ENCODE results near the gene MUCL3.

MUCL3 gene

GRCh38 chr6:30937265-30937664 is 3.5 kb upstream of the MUCL3 start:
- no peaks in the 10 kb centered on the region for H3K9me3 ChIP-seq (ENCODE audit: control extremely low read depth in 1 of 5, control insufficient read depth in 4 of 5, insufficient read depth in 2 of 5, low read depth in 1 of 5, low read length in 4 of 5)
- DNase-seq, result no peak
- H3K27me3 ChIP-seq (replicated peaks in 2 of 5; ENCODE audit: control insufficient read depth in 4 of 5, insufficient read depth in 5 of 5, low read length in 4 of 5), result peaks cover 0 to 28% (median 6%) of the 10 kb centered on the region in 5 experiments
- ChIA-PET POLR2A (no interaction called here), CTCF (interaction anchor here (0.9 kb wide), 2 partner anchors 81 to 141 kb away, joined by 3 read pairs; no protein-coding TSS in a partner anchor)
- H3K4me1 ChIP-seq (ENCODE audit: control extremely low read depth in 1 of 4, control insufficient read depth in 4 of 4, insufficient read depth in 4 of 4, low read length in 3 of 4), result no peaks in the 10 kb centered on the region
- no peak overlapping the region for H3K4me3 ChIP-seq (ENCODE audit: control insufficient read depth in 1 of 7, extremely low read depth in 1 of 7, insufficient read depth in 4 of 7, low read depth in 2 of 7, low read length in 6 of 7)
- 89% methylated on average over 3 of the region's 6 CpGs for WGBS (ENCODE audit: insufficient coverage)
- no peak overlapping the region for H3K27ac ChIP-seq (ENCODE audit: insufficient read depth in 1 of 2, low read depth in 1 of 2, low read length in 2 of 2, poor library complexity in 1 of 2, severe bottlenecking in 2 of 2)
- no peaks in the 10 kb centered on the region for H3K36me3 ChIP-seq (ENCODE audit: control insufficient read depth in 4 of 4, insufficient read depth in 4 of 4, low read length in 3 of 4)

- no peaks in the 10 kb centered on the region for H3K36me3 ChIP-seq (ENCODE audit: control insufficient read depth in 4 of 4, insufficient read depth in 4 of 4, low read length in 3 of 4)
- DNase-seq, result no peak
- H3K27ac ChIP-seq (ENCODE audit: insufficient read depth in 1 of 2, low read depth in 1 of 2, low read length in 2 of 2, poor library complexity in 1 of 2, severe bottlenecking in 2 of 2), result no peak overlapping the region
- H3K4me3 ChIP-seq (ENCODE audit: control insufficient read depth in 1 of 7, extremely low read depth in 1 of 7, insufficient read depth in 4 of 7, low read depth in 2 of 7, low read length in 6 of 7), result no peak overlapping the region
- WGBS (ENCODE audit: insufficient coverage), result 82% methylated on average over 3 of the region's 4 CpGs
- CTCF ChIA-PET, result no interaction called here
- peaks cover 0 to 43% (median 13%) of the 10 kb centered on the region in 5 experiments for H3K27me3 ChIP-seq (replicated peaks in 2 of 5; ENCODE audit: control insufficient read depth in 4 of 5, insufficient read depth in 5 of 5, low read length in 4 of 5)
- POLR2A ChIA-PET, result no interaction called here
- H3K9me3 ChIP-seq (ENCODE audit: control extremely low read depth in 1 of 5, control insufficient read depth in 4 of 5, insufficient read depth in 2 of 5, low read depth in 1 of 5, low read length in 4 of 5), result no peaks in the 10 kb centered on the region
- no peaks in the 10 kb centered on the region for H3K4me1 ChIP-seq (ENCODE audit: control extremely low read depth in 1 of 4, control insufficient read depth in 4 of 4, insufficient read depth in 4 of 4, low read length in 3 of 4)
Observed at GRCh38 chr6:30938730-30939129, 2.0 kb upstream of the MUCL3 start.

DNA sequence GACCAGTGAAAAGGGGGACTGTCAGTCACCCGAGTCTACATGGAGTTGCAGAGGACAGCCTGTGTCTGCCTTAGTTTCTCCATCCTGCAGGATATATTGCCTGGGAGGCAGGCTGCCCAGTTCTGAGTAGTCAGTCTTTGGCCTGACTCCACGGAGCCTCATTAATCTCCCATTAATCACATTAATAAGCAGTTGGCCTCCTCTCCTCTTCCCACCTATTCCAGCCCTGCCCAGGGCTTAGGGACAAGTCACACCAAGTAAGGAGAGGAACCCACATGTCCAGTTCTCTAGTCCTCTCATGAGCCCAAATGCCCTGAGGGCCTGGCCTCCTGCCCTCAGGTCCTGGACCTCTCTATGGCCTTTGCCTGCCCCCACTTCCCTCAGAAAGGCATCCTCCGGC is 1.3 kb upstream of the MUCL3 start:
- Histone ChIP-seq H3K27me3 (replicated peaks in 2 of 5; ENCODE audit: control insufficient read depth in 4 of 5, insufficient read depth in 5 of 5, low read length in 4 of 5) (peaks cover 0 to 49% (median 10%) of the 10 kb centered on the region in 5 experiments), H3K4me3 (ENCODE audit: control insufficient read depth in 1 of 7, extremely low read depth in 1 of 7, insufficient read depth in 4 of 7, low read depth in 2 of 7, low read length in 6 of 7) (no peak overlapping the region), H3K4me1 (ENCODE audit: control extremely low read depth in 1 of 4, control insufficient read depth in 4 of 4, insufficient read depth in 4 of 4, low read length in 3 of 4) (no peaks in the 10 kb centered on the region), H3K27ac (ENCODE audit: insufficient read depth in 1 of 2, low read depth in 1 of 2, low read length in 2 of 2, poor library complexity in 1 of 2, severe bottlenecking in 2 of 2) (no peak overlapping the region), H3K36me3 (ENCODE audit: control insufficient read depth in 4 of 4, insufficient read depth in 4 of 4, low read length in 3 of 4) (no peaks in the 10 kb centered on the region), H3K9me3 (ENCODE audit: control extremely low read depth in 1 of 5, control insufficient read depth in 4 of 5, insufficient read depth in 2 of 5, low read depth in 1 of 5, low read length in 4 of 5) (no peaks in the 10 kb centered on the region)
- DNase-seq, result no peak
- POLR2A ChIA-PET, result interaction anchor here (0.6 kb wide), 1 partner anchor 24 kb away, joined by 3 read pairs; no protein-coding TSS in a partner anchor
- WGBS (ENCODE audit: insufficient coverage), result 100% methylated on average over 2 of the region's 3 CpGs
- CTCF ChIA-PET, result no interaction called here

DNA sequence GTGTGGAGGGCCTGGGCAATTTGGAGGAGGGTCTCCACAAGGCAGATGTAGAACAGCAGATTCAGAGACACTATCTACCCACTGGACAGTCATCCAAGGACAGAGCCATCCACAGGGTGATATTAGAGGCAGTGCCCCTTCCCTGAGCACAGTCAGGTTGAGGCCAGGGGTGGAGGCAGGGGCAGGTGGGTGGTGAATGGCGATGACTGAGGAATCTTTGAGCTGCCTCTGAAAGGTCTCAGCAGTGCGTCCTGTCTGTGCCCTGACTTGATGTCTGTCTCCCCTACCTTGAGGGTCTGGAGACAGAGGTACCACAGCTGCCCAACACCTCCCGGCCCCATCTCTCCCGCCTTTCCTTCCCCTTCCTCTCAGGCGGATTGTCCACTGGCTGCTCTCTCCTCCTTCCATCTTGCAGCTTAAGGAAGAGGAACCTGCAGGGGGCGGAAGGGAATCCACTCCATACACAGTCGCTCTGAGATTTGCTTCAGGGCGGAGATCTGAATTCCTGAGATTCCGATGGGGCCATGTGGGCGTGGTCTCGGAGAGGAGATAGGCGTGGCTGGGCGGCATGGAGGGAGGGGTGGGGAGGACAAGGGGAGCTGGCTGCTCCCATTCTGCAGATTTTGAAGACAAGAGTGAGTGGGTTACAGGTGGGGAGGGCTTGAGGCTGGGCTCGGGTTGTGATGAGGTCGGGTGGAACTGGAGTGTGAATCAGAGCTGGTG is 1.7 kb downstream of the MUCL3 start:
- H3K4me1 ChIP-seq (ENCODE audit: control extremely low read depth in 1 of 4, control insufficient read depth in 4 of 4, insufficient read depth in 4 of 4, low read length in 3 of 4), result no peaks in the 10 kb centered on the region
- ChIA-PET POLR2A (no interaction called here), CTCF (interaction anchor here (0.7 kb wide), 1 partner anchor 13 kb away, joined by 3 read pairs; no protein-coding TSS in a partner anchor)
- H3K9me3 ChIP-seq (ENCODE audit: control extremely low read depth in 1 of 5, control insufficient read depth in 4 of 5, insufficient read depth in 2 of 5, low read depth in 1 of 5, low read length in 4 of 5), result no peaks in the 10 kb centered on the region
- peaks cover 0 to 53% (median 13%) of the 10 kb centered on the region in 5 experiments for H3K27me3 ChIP-seq (replicated peaks in 2 of 5; ENCODE audit: control insufficient read depth in 4 of 5, insufficient read depth in 5 of 5, low read length in 4 of 5)
- DNase-seq, result peak; percentile 28 to 39 (median 37)
- H3K27ac ChIP-seq (ENCODE audit: insufficient read depth in 1 of 2, low read depth in 1 of 2, low read length in 2 of 2, poor library complexity in 1 of 2, severe bottlenecking in 2 of 2), result no peak overlapping the region
- no peak overlapping the region for H3K4me3 ChIP-seq (ENCODE audit: control insufficient read depth in 1 of 7, extremely low read depth in 1 of 7, insufficient read depth in 4 of 7, low read depth in 2 of 7, low read length in 6 of 7)
- 21% methylated on average over 6 of the region's 15 CpGs for WGBS (ENCODE audit: insufficient coverage)
- no peaks in the 10 kb centered on the region for H3K36me3 ChIP-seq (ENCODE audit: control insufficient read depth in 4 of 4, insufficient read depth in 4 of 4, low read length in 3 of 4)

- 97% methylated on average over 3 of the region's 4 CpGs for WGBS (ENCODE audit: insufficient coverage)
- Histone ChIP-seq H3K9me3 (ENCODE audit: control extremely low read depth in 1 of 5, control insufficient read depth in 4 of 5, insufficient read depth in 2 of 5, low read depth in 1 of 5, low read length in 4 of 5) (no peaks in the 10 kb centered on the region), H3K4me3 (ENCODE audit: control insufficient read depth in 1 of 7, extremely low read depth in 1 of 7, insufficient read depth in 4 of 7, low read depth in 2 of 7, low read length in 6 of 7) (no peak overlapping the region), H3K27me3 (replicated peaks in 2 of 5; ENCODE audit: control insufficient read depth in 4 of 5, insufficient read depth in 5 of 5, low read length in 4 of 5) (peaks cover 0 to 58% (median 20%) of the 10 kb centered on the region in 5 experiments), H3K27ac (ENCODE audit: insufficient read depth in 1 of 2, low read depth in 1 of 2, low read length in 2 of 2, poor library complexity in 1 of 2, severe bottlenecking in 2 of 2) (no peak overlapping the region), H3K4me1 (ENCODE audit: control extremely low read depth in 1 of 4, control insufficient read depth in 4 of 4, insufficient read depth in 4 of 4, low read length in 3 of 4) (no peaks in the 10 kb centered on the region), H3K36me3 (ENCODE audit: control insufficient read depth in 4 of 4, insufficient read depth in 4 of 4, low read length in 3 of 4) (no peaks in the 10 kb centered on the region)
- ChIA-PET CTCF (no interaction called here), POLR2A (interaction anchor here (0.6 kb wide), 1 partner anchor 11 kb away, joined by 3 read pairs; no protein-coding TSS in a partner anchor)
- DNase-seq, result no peak
Observed at GRCh38 chr6:30944051-30944450, 3.3 kb downstream of the MUCL3 start.

DNA sequence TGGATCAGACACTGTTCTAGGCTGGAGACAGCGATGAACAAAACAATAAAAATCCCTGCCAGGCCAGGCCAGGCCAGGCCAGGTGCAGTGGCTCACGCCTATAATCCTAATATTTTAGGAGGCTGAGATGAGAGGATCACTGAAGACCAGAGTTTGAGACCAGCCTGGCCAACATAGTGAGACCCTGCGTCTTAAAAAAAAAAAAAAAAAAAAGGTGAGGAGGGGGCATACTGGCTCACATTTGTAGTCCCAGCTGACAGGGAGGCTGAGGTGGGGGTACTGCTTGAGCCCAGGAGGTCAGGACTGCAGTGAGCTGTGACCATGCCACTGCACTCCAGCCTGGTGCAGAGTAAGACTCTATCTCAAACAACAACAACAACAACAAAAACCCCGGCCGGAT is 4.5 kb downstream of the MUCL3 start:
- H3K4me3 ChIP-seq (ENCODE audit: control insufficient read depth in 1 of 7, extremely low read depth in 1 of 7, insufficient read depth in 4 of 7, low read depth in 2 of 7, low read length in 6 of 7), result no peak overlapping the region
- H3K27me3 ChIP-seq (replicated peaks in 2 of 5; ENCODE audit: control insufficient read depth in 4 of 5, insufficient read depth in 5 of 5, low read length in 4 of 5), result peaks cover 0 to 56% (median 20%) of the 10 kb centered on the region in 5 experiments
- 100% methylated on average over 2 of the region's 5 CpGs for WGBS (ENCODE audit: insufficient coverage)
- ChIA-PET POLR2A (no interaction called here), CTCF (no interaction called here)
- no peaks in the 10 kb centered on the region for H3K4me1 ChIP-seq (ENCODE audit: control extremely low read depth in 1 of 4, control insufficient read depth in 4 of 4, insufficient read depth in 4 of 4, low read length in 3 of 4)
- no peak for DNase-seq
- peaks cover 0 to 3% (median 0%) of the 10 kb centered on the region in 5 experiments for H3K9me3 ChIP-seq (ENCODE audit: control extremely low read depth in 1 of 5, control insufficient read depth in 4 of 5, insufficient read depth in 2 of 5, low read depth in 1 of 5, low read length in 4 of 5)
- no peaks in the 10 kb centered on the region for H3K36me3 ChIP-seq (ENCODE audit: control insufficient read depth in 4 of 4, insufficient read depth in 4 of 4, low read length in 3 of 4)
- no peak overlapping the region for H3K27ac ChIP-seq (ENCODE audit: insufficient read depth in 1 of 2, low read depth in 1 of 2, low read length in 2 of 2, poor library complexity in 1 of 2, severe bottlenecking in 2 of 2)

GRCh38 chr6:30947231-30947630 is 6.5 kb downstream of the MUCL3 start:
- WGBS (ENCODE audit: insufficient coverage), result no CpG with 5 or more reads among the region's 4 CpGs
- H3K4me3 ChIP-seq (ENCODE audit: control insufficient read depth in 1 of 7, extremely low read depth in 1 of 7, insufficient read depth in 4 of 7, low read depth in 2 of 7, low read length in 6 of 7), result no peak overlapping the region
- POLR2A ChIA-PET, result no interaction called here
- CTCF ChIA-PET, result interaction anchor here (1.2 to 1.8 kb wide), 3 partner anchors 97 to 140 kb away, joined by 3 to 6 read pairs (median 3); no protein-coding TSS in a partner anchor
- H3K4me1 ChIP-seq (ENCODE audit: control extremely low read depth in 1 of 4, control insufficient read depth in 4 of 4, insufficient read depth in 4 of 4, low read length in 3 of 4), result no peaks in the 10 kb centered on the region
- no peaks in the 10 kb centered on the region for H3K36me3 ChIP-seq (ENCODE audit: control insufficient read depth in 4 of 4, insufficient read depth in 4 of 4, low read length in 3 of 4)
- DNase-seq, result no peak
- peaks cover 7 to 54% (median 24%) of the 10 kb centered on the region in 5 experiments for H3K27me3 ChIP-seq (replicated peaks in 2 of 5; ENCODE audit: control insufficient read depth in 4 of 5, insufficient read depth in 5 of 5, low read length in 4 of 5)
- H3K9me3 ChIP-seq (ENCODE audit: control extremely low read depth in 1 of 5, control insufficient read depth in 4 of 5, insufficient read depth in 2 of 5, low read depth in 1 of 5, low read length in 4 of 5), result peaks cover 0 to 6% (median 0%) of the 10 kb centered on the region in 5 experiments
- H3K27ac ChIP-seq (ENCODE audit: insufficient read depth in 1 of 2, low read depth in 1 of 2, low read length in 2 of 2, poor library complexity in 1 of 2, severe bottlenecking in 2 of 2), result no peak overlapping the region
